ENCODE measurements around the gene HSPA4. TPM values are rescaled to one million over a fixed set of nuclear protein-coding genes. Genes with fewer than 3 reads are reported as not detected.
A peak's percentile ranks its signal among the peaks of the same experiment; 100 is the strongest.

The HSPA4 gene
- total RNA-seq, 1 donor from 2014 or later: 37.6 TPM

DNA sequence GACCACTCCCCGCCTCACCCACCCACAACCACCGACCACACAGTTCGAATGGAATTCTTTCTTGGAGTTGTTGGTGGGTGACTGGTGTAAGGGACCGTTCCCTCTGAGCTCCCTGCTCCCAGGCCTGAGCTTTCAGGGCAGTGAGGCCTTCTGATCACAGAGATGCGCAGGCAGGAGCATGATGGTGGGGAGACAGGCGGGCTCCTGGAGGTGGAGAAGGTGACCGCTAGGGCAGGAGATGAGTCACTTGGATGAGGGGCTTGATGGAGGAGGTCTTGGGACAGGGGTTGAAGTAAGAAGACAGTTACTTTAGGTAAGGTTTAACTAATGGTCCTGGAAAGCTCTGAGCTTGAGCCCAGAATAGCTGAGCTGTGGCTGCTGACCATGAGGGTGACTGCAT is 88.5 kb downstream of the HSPA4 start:
- DNase-seq (ENCODE audit: extremely low spot score in 2 of 2): peak in 1 of 2 donors; percentile 67
- Histone ChIP-seq H3K9me3 (no peaks in the 10 kb centered on the region), H3K27ac (no peak overlapping the region), H3K4me3 (no peak overlapping the region), H3K27me3 (no peaks in the 10 kb centered on the region), H3K4me1 (no peaks in the 10 kb centered on the region), H3K36me3 (no peaks in the 10 kb centered on the region)
- intact Hi-C loops (cut with DNase I): no loop called here
- TF ChIP-seq POLR2A (IDR thresholded peaks at IDR 0.05) (no peak), POLR2AphosphoS5 (IDR thresholded peaks at IDR 0.05; ENCODE audit: insufficient read depth in 1 of 2, low read depth in 1 of 2) (no peak)
- TF ChIP-seq, protein P1, sequence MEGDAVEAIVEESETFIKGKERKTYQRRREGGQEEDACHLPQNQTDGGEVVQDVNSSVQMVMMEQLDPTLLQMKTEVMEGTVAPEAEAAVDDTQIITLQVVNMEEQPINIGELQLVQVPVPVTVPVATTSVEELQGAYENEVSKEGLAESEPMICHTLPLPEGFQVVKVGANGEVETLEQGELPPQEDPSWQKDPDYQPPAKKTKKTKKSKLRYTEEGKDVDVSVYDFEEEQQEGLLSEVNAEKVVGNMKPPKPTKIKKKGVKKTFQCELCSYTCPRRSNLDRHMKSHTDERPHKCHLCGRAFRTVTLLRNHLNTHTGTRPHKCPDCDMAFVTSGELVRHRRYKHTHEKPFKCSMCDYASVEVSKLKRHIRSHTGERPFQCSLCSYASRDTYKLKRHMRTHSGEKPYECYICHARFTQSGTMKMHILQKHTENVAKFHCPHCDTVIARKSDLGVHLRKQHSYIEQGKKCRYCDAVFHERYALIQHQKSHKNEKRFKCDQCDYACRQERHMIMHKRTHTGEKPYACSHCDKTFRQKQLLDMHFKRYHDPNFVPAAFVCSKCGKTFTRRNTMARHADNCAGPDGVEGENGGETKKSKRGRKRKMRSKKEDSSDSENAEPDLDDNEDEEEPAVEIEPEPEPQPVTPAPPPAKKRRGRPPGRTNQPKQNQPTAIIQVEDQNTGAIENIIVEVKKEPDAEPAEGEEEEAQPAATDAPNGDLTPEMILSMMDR (IDR thresholded peaks at IDR 0.05): no peak

DNA sequence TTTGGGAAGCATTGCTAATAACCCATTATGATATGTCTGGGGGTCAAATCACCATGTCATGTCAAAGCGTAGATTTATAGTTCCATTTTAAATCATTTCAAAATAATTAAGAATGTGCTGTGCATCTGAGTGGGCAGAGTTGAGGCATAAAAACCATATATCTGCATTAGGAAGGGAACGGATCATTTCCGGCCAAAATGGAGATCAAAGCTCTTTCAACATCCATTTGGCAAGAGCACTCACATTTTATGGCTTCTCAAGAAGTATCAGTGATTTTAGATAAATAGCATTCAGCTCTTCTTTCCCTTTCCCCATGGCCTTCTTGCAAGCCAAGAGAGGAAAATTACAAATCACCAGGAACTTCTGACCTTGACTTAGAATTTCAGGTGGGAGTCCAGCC is 89.9 kb downstream of the HSPA4 start:
- no peak for TF ChIP-seq POLR2AphosphoS5 (IDR thresholded peaks at IDR 0.05; ENCODE audit: insufficient read depth in 1 of 2, low read depth in 1 of 2)
- TF ChIP-seq, protein P1 (IDR thresholded peaks at IDR 0.05): no peak
- TF ChIP-seq POLR2A (IDR thresholded peaks at IDR 0.05): no peak
- no peak for DNase-seq (ENCODE audit: extremely low spot score in 2 of 2)
- H3K27me3 ChIP-seq: no peaks in the 10 kb centered on the region
- H3K9me3 ChIP-seq: no peaks in the 10 kb centered on the region
- H3K27ac ChIP-seq: no peak overlapping the region
- no peak overlapping the region for H3K4me3 ChIP-seq
- H3K4me1 ChIP-seq: no peaks in the 10 kb centered on the region
- no peaks in the 10 kb centered on the region for H3K36me3 ChIP-seq
- intact Hi-C loops (cut with DNase I): no loop called here

DNA sequence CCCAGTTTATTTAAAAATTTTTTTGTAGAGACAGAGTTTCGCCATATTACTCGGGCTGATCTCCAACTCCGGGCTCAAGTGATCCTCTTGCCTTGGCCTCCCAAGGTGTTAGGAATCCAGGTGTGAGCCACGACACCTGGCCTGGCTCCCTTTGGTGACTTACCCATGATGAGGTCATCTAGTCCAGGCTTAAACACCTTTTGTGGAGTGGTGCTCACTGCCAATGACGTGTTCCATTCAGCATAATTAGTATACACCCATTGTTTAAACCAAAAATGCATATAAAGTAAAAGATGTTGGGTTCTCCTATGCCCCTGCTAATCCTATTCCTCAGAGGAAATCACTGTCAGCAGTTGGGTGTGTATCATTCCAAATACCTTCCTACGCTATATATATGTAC is 91.0 kb downstream of the HSPA4 start:
- intact Hi-C loops (cut with DNase I): no loop called here

DNA sequence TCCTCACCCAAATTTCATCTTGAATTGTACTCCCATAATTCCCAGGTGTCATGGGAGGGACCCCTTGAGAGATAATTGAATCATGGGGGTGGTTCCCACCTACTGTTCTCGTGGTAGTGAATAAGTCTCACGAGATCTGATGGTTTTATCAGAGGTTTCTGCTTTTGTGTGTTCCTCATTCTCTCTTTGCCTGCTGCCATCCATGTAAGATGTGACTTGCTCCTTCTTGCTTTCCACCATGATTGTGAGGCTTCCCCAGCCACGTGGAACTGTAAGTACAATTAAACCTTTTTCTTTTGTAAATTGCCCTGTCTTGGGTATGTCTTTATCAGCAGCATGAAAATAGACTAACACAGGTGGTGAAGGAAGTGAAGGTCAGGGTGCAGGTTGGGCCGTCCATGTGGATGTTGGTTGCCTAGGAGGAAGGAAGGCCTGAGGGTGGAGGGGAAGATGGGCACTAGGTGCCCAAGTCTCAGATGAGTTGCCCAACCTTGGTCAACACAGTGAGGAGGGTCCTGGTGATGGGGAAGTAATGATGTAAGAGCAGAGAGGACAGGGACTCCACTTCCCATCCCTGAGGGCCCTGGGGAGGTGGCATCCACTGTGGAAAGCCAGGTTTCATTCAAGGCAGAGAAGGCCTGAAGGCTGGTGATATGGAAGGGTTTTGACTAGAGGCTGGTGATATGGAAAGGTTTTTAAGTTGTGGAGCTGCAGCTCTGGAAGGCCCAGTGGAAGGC is 92.6 kb downstream of the HSPA4 start:
- H3K4me1 ChIP-seq: no peaks in the 10 kb centered on the region
- intact Hi-C loops (cut with DNase I): no loop called here
- DNase-seq (ENCODE audit: extremely low spot score in 2 of 2): no peak
- H3K27me3 ChIP-seq: no peaks in the 10 kb centered on the region
- no peaks in the 10 kb centered on the region for H3K9me3 ChIP-seq
- H3K4me3 ChIP-seq: no peak overlapping the region
- no peaks in the 10 kb centered on the region for H3K36me3 ChIP-seq
- H3K27ac ChIP-seq: no peak overlapping the region
- TF ChIP-seq POLR2AphosphoS5 (IDR thresholded peaks at IDR 0.05; ENCODE audit: insufficient read depth in 1 of 2, low read depth in 1 of 2) (no peak), POLR2A (IDR thresholded peaks at IDR 0.05) (no peak)
- TF ChIP-seq, protein P1 (IDR thresholded peaks at IDR 0.05): no peak

More for the DNA sequence above, 91.0 kb downstream of the HSPA4 start:
- TF ChIP-seq, protein P1 (IDR thresholded peaks at IDR 0.05): no peak
- no peak for TF ChIP-seq POLR2AphosphoS5 (IDR thresholded peaks at IDR 0.05; ENCODE audit: insufficient read depth in 1 of 2, low read depth in 1 of 2)
- TF ChIP-seq POLR2A (IDR thresholded peaks at IDR 0.05): no peak
- no peak overlapping the region for H3K27ac ChIP-seq
- no peaks in the 10 kb centered on the region for H3K36me3 ChIP-seq
- no peak for DNase-seq (ENCODE audit: extremely low spot score in 2 of 2)
- H3K4me1 ChIP-seq: no peaks in the 10 kb centered on the region
- no peak overlapping the region for H3K4me3 ChIP-seq
- no peaks in the 10 kb centered on the region for H3K9me3 ChIP-seq
- H3K27me3 ChIP-seq: no peaks in the 10 kb centered on the region

DNA sequence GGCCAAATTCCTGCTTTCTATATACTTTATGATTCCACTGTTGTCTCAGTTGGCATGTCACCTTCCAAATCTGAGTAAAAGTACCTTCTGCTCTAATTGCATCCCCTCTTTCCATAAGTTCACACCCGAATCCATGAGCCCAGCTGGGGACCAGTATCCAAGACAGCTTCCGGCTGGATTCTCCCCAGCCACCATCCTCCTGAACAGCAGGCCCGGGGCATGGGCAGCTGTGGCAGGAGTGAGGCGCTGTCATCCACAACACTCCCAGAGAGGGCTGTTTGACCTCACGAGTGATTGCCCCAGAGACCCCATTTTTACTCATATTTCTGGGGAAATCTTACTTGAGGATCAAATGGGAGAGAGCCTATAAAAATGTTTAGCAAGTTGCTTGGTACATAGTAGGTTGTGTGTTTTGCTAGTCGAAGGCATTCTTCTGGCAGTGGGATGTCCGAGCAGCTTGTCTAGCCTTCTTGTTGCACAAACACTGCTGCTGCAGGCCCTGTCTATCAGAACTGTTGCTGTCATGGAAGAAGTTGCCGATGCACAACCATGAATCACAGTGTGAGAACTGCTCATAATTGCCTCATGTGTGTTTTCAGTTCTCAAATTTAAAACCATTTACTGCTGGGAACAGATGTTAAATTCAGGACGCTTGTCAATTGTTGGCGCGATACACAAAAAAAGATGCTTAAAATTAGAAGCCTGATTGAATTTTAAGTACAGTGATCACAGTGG is 93.8 kb downstream of the HSPA4 start:
- Histone ChIP-seq H3K9me3 (no peaks in the 10 kb centered on the region), H3K27me3 (no peaks in the 10 kb centered on the region), H3K4me1 (no peaks in the 10 kb centered on the region), H3K36me3 (no peaks in the 10 kb centered on the region), H3K4me3 (no peak overlapping the region), H3K27ac (no peak overlapping the region)
- no peak for DNase-seq (ENCODE audit: extremely low spot score in 2 of 2)
- TF ChIP-seq POLR2AphosphoS5 (IDR thresholded peaks at IDR 0.05; ENCODE audit: insufficient read depth in 1 of 2, low read depth in 1 of 2): no peak
- TF ChIP-seq, protein P1 (IDR thresholded peaks at IDR 0.05): no peak
- TF ChIP-seq POLR2A (IDR thresholded peaks at IDR 0.05): no peak
- intact Hi-C loops (cut with DNase I): no loop called here

Data from vagina (tissue), 2 donors.